ENCODE data around the gene MFAP2.

The MFAP2 gene

GRCh38 chr1:17007121-17007520 is 26.7 kb upstream of the MFAP2 start:
- DNase-seq, result no peak

- no peak for DNase-seq
These were observed 24.9 kb upstream of the MFAP2 start for GRCh38 chr1:17005365-17005740.

- no peak for DNase-seq
These were observed 24.3 kb upstream of the MFAP2 start for GRCh38 chr1:17004466-17005364.

GRCh38 chr1:17002524-17002902 is 22.1 kb upstream of the MFAP2 start:
- DNase-seq, result no peak

GRCh38 chr1:17001760-17002523 is 21.5 kb upstream of the MFAP2 start:
- no peak for DNase-seq

GRCh38 chr1:16999863-17000262 is 19.4 kb upstream of the MFAP2 start:
- no peak for DNase-seq

GRCh38 chr1:16998589-16998988 is 18.2 kb upstream of the MFAP2 start:
- no peak for DNase-seq

GRCh38 chr1:16996845-16997244 is 16.4 kb upstream of the MFAP2 start:
- no peak for DNase-seq

GRCh38 chr1:16993521-16994038 is 13.2 kb upstream of the MFAP2 start:
- DNase-seq, result no peak

GRCh38 chr1:16992675-16993074 is 12.3 kb upstream of the MFAP2 start:
- DNase-seq, result no peak

- no peak for DNase-seq
These were observed 11.7 kb upstream of the MFAP2 start for GRCh38 chr1:16992102-16992501.

GRCh38 chr1:16991571-16991970 is 11.2 kb upstream of the MFAP2 start:
- DNase-seq, result no peak

- no peak for DNase-seq
These were observed 9.4 kb upstream of the MFAP2 start for GRCh38 chr1:16989676-16990391.

- DNase-seq, result no peak
These were observed 7.8 kb upstream of the MFAP2 start for GRCh38 chr1:16988210-16988609.

GRCh38 chr1:16986962-16987361 is 6.5 kb upstream of the MFAP2 start:
- DNase-seq, result no peak

GRCh38 chr1:16986560-16986959 is 6.1 kb upstream of the MFAP2 start:
- DNase-seq, result no peak

- DNase-seq, result no peak
These were observed 5.7 kb upstream of the MFAP2 start for GRCh38 chr1:16986113-16986512.

GRCh38 chr1:16984717-16985116 is 4.3 kb upstream of the MFAP2 start:
- no peak for DNase-seq

GRCh38 chr1:16983649-16984048 is 3.2 kb upstream of the MFAP2 start:
- DNase-seq, result no peak

GRCh38 chr1:16982902-16983301 is 2.5 kb upstream of the MFAP2 start:
- DNase-seq, result no peak

GRCh38 chr1:16981269-16981849 is 939 bp upstream of the MFAP2 start:
- DNase-seq, result no peak

GRCh38 chr1:16979475-16980327 is 719 bp downstream of the MFAP2 start:
- DNase-seq, result no peak
